Body of pancreas (tissue), 4 donors: ENCODE results near the gene MR1. TPM values are rescaled to one million over a fixed set of nuclear protein-coding genes. Genes with fewer than 3 reads are reported as not detected.

Experiments
- ATAC-seq: fragments of 150-250 bp; one replicate; pipeline ENCODE4 v1.9.1; 2016
- DNase-seq, 4 donors: peaks; one replicate each; pipeline ENCODE4 v3.0.0-alpha.2; 2019
- H3K27ac ChIP-seq, 4 donors: fragments of 200-600 bp; sonication (generic); 1 replicate in 3 of 4; 2 replicates in 1 of 4; pipeline versions ENCODE4 v1.5.1 to v1.6.1; 2016 to 2019; ENCODE audit warnings: mild to moderate bottlenecking in 1 of 4, mixed read lengths in 1 of 4, moderate library complexity in 1 of 4
- H3K27me3 ChIP-seq, 2 donors: fragments of 200-600 bp; sonication (generic); one replicate each; pipeline ENCODE4 v1.6.0; 2016; ENCODE audit warnings: mild to moderate bottlenecking in 1 of 2
- H3K36me3 ChIP-seq, 2 donors: fragments of 200-600 bp; sonication (generic); replicated peaks in 1 of 2; 2 replicates each; pipeline ENCODE4 v1.5.1; 2016; ENCODE audit warnings: low read depth in 2 of 2; ENCODE audit not compliant: insufficient read depth in 1 of 2
- H3K4me1 ChIP-seq: fragments of 200-600 bp; sonication (generic); one replicate; pipeline ENCODE4 v1.6.0; 2016
- H3K4me3 ChIP-seq, 2 donors: fragments of 200-600 bp; sonication (generic); 1 replicate in 1 of 2; 2 replicates in 1 of 2; pipeline ENCODE4 v1.5.1; 2016 to 2019
- H3K9me3 ChIP-seq, 3 donors: fragments of 200-600 bp; sonication (generic); 1 replicate in 2 of 3; 2 replicates in 1 of 3; pipeline ENCODE4 v1.5.1; 2016
- POLR2A ChIP-seq, 3 donors: fragments of 450-650 bp; IDR thresholded peaks; one replicate each; pipeline ENCODE4 v1.6.1; 2016; ENCODE audit warnings: antibody characterized with exemption in 3 of 3, mild to moderate bottlenecking in 2 of 3
- WGBS, 2 donors: methylation state at CpG; one replicate each; pipeline ENCODE4 v1.1.5; 2017; 5-methylcytosine and 5-hydroxymethylcytosine counted together
- intact Hi-C: fragments of 100-400 bp; cut with DNase I; formaldehyde crosslinking; loops from one replicate; pipeline ENCODE4 v1.15.1; 2023
- total RNA-seq, 2 donors: library from RNA; depleted of rRNA; stranded (reverse); fragments of >200 nt; gene quantifications; one replicate each; pipeline ENCODE4 v1.1.0, GENCODE V29; 2016
- TF ChIP-seq, protein P1 (sequence below), 7 experiments: fragments of 450-650 bp in 4 of 7; fragments of 200-600 bp in 3 of 7; sonication (generic) in 3 of 7; IDR thresholded peaks; one replicate each; pipeline ENCODE4 v1.5.1; 2016 to 2019; ENCODE audit warnings: antibody characterized with exemption in 7 of 7

Gene MR1
- total RNA-seq, 2 donors from 2014 or later: 2.3 to 4.9 TPM

DNA sequence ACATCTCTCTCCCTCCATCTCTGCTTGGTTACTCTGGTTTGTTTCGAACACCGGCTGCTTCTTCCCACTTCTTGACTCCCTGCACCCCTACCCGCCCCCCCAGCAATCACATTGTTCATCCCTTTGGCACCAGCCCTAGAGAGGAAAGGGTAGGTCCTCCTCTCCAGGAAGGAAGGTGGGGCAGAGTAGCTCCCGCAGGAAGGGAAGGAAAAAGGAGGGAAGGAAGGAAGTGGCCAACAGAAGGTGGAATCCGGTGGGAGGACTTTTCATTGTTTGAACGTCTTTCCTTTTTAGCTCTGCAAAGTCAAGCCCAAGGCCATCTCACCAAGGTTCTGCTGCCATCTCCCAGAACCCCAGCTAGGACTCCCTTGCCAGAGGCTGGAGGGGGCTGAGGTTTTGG is 72.7 kb downstream of the MR1 start:
- ATAC-seq: no peak
- no peaks in the 10 kb centered on the region for H3K27me3 ChIP-seq
- no peaks in the 10 kb centered on the region for H3K9me3 ChIP-seq
- TF ChIP-seq, protein P1, sequence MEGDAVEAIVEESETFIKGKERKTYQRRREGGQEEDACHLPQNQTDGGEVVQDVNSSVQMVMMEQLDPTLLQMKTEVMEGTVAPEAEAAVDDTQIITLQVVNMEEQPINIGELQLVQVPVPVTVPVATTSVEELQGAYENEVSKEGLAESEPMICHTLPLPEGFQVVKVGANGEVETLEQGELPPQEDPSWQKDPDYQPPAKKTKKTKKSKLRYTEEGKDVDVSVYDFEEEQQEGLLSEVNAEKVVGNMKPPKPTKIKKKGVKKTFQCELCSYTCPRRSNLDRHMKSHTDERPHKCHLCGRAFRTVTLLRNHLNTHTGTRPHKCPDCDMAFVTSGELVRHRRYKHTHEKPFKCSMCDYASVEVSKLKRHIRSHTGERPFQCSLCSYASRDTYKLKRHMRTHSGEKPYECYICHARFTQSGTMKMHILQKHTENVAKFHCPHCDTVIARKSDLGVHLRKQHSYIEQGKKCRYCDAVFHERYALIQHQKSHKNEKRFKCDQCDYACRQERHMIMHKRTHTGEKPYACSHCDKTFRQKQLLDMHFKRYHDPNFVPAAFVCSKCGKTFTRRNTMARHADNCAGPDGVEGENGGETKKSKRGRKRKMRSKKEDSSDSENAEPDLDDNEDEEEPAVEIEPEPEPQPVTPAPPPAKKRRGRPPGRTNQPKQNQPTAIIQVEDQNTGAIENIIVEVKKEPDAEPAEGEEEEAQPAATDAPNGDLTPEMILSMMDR (IDR thresholded peaks at IDR 0.05): no peak
- H3K27ac ChIP-seq: peak overlapping the region in 2 of 4 donors; percentile 44 to 53
- H3K4me3 ChIP-seq: no peak overlapping the region
- H3K36me3 ChIP-seq: no peaks in the 10 kb centered on the region
- intact Hi-C loops: no loop called here
- 52 to 68% methylated on average over 6 of the region's 6 CpGs for whole genome bisulfite sequencing, 2 donors
- peaks cover 44% of the 10 kb centered on the region for H3K4me1 ChIP-seq
- DNase-seq: no peak

GRCh38 chr1:181107711-181108110 is 73.9 kb downstream of the MR1 start:
- Histone ChIP-seq H3K27ac (peak overlapping the region in 3 of 4 donors; percentile 44 to 53 (median 48)), H3K4me1 (peaks cover 56% of the 10 kb centered on the region)

GRCh38 chr1:181108304-181108867 is 74.6 kb downstream of the MR1 start:
- DNase-seq: no peak
- Histone ChIP-seq H3K4me1 (peaks cover 63% of the 10 kb centered on the region), H3K4me3 (no peak overlapping the region), H3K9me3 (no peaks in the 10 kb centered on the region), H3K27me3 (no peaks in the 10 kb centered on the region), H3K36me3 (no peaks in the 10 kb centered on the region), H3K27ac (no peak overlapping the region)
- WGBS, 2 donors: 66 to 75% methylated on average over 7 of the region's 7 CpGs
- intact Hi-C loops: no loop called here
- no peak for TF ChIP-seq POLR2A (IDR thresholded peaks at IDR 0.05)
- TF ChIP-seq, protein P1 (IDR thresholded peaks at IDR 0.05): no peak
- ATAC-seq: no peak

More at GRCh38 chr1:181107711-181108110, 73.9 kb downstream of the MR1 start:
- Histone ChIP-seq H3K9me3 (no peaks in the 10 kb centered on the region), H3K36me3 (no peaks in the 10 kb centered on the region), H3K27me3 (no peaks in the 10 kb centered on the region), H3K4me3 (no peak overlapping the region)
- ATAC-seq (peak; percentile 31), DNase-seq (peak; percentile 68 to 77 (median 72))
- intact Hi-C loops: no loop called here
- no peak for TF ChIP-seq POLR2A (IDR thresholded peaks at IDR 0.05)
- TF ChIP-seq, protein P1 (IDR thresholded peaks at IDR 0.05): no peak
- WGBS, 2 donors: 11 to 25% methylated on average over 1 to 2 of the region's 2 CpGs

DNA sequence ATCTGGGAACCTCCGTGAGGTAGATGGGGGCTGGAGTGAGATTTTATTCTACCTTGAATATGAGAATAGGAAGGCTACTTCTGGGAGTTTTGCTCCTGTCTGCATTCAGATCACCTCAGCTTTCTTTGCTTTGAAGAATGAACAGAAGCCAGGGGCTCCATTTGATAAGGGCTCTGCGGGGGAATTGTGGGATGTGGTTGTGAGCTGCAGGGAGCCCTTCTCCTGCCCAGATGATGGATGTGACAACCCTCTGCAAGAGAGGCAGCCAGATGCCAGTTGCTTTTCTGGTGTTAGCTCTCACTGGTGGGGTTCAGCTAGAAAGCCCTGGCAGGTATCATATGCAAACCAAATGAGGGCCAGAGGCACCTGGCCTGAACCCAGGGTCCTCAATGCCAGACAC is 76.2 kb downstream of the MR1 start:
- WGBS, 2 donors: 83 to 92% methylated on average over 1 to 2 of the region's 2 CpGs
- intact Hi-C loops: no loop called here
- peaks cover 56% of the 10 kb centered on the region for H3K4me1 ChIP-seq
- ATAC-seq (no peak), DNase-seq (no peak)
- H3K27me3 ChIP-seq: no peaks in the 10 kb centered on the region
- TF ChIP-seq POLR2A (IDR thresholded peaks at IDR 0.05): no peak
- TF ChIP-seq, protein P1 (IDR thresholded peaks at IDR 0.05): no peak
- H3K4me3 ChIP-seq: no peak overlapping the region
- H3K36me3 ChIP-seq: no peaks in the 10 kb centered on the region
- no peak overlapping the region for H3K27ac ChIP-seq
- H3K9me3 ChIP-seq: no peaks in the 10 kb centered on the region

Other genes starting within 250 kb of the MR1 start
- gene KIAA1614, start 121.1 kb upstream of the MR1 start, total RNA-seq: 1 to 10 TPM in 1 of 2 donors, under 1 TPM in 1; 0.52 to 4.3 TPM
- 10 to 100 TPM in 1 of 2 donors, 1 to 10 TPM in 1; 8.6 to 10.9 TPM for gene STX6, start 11.1 kb upstream of the MR1 start, total RNA-seq
- gene IER5, start 54.7 kb downstream of the MR1 start, total RNA-seq: 1 to 10 TPM; 6.6 to 6.7 TPM